Caco-2 (cell line): ENCODE measurements around the gene ZBED2. TPM values are rescaled to one million over a fixed set of nuclear protein-coding genes. Genes with fewer than 3 reads are reported as not detected.

Experiments used
- BruUV-seq: library from RNA; stranded (reverse); fragments of 400-500 nt; replicated peaks from 2 replicates; lab custom pipeline; 2021; lab: Mats Ljungman, UMichigan
- CTCF ChIA-PET: fragments of 300-600 bp; sonication (Branson Sonifier 250); formaldehyde crosslinking; loops from one replicate; lab custom pipeline; 2022; ENCODE audit warnings: antibody characterized with exemption; lab: Charles Lee
- POLR2A ChIA-PET: fragments of 300-600 bp; sonication (Branson Sonifier 250); formaldehyde crosslinking; loops from one replicate; lab custom pipeline; 2022; ENCODE audit warnings: antibody characterized with exemption; lab: Charles Lee
- DNase-seq, 2 experiments: peaks; one replicate each; pipeline versions ENCODE4 v3.0.0 to v3.0.0-alpha.2; 2020 to 2022
- H3K27me3 ChIP-seq: replicated peaks from 2 replicates; pipeline ENCODE4 v1.6.0; 2011; ENCODE audit warnings: low read length; ENCODE audit not compliant: control insufficient read depth, insufficient read depth
- H3K36me3 ChIP-seq: 2 replicates; pipeline ENCODE4 v1.5.1; 2011; ENCODE audit warnings: low read length; ENCODE audit not compliant: control insufficient read depth, insufficient read depth
- H3K4me1 ChIP-seq: fragments of 250-450 bp; sonication (Bioruptor Pico); 2 replicates; pipeline ENCODE4 v1.5.1; 2020; ENCODE audit warnings: mild to moderate bottlenecking
- H3K4me3 ChIP-seq: 2 replicates; pipeline ENCODE4 v1.5.1; 2011; ENCODE audit warnings: low read depth, mild to moderate bottlenecking, control low read depth, low read length
- H3K9me3 ChIP-seq: fragments of 250-450 bp; sonication (Bioruptor Pico); 2 replicates; pipeline ENCODE4 v1.5.1; 2020; ENCODE audit warnings: mild to moderate bottlenecking, moderate library complexity
- H3K27ac Mint-ChIP-seq: one replicate; pipeline ENCODE4 v1.8.0; 2022; ENCODE audit warnings: mixed read lengths; ENCODE audit not compliant: unreplicated experiment
- H3K27me3 Mint-ChIP-seq: one replicate; pipeline ENCODE4 v1.8.0; 2022; ENCODE audit warnings: mixed read lengths; ENCODE audit not compliant: insufficient read depth, unreplicated experiment
- H3K36me3 Mint-ChIP-seq: one replicate; pipeline ENCODE4 v1.8.0; 2022; ENCODE audit warnings: mild to moderate bottlenecking, mixed read lengths; ENCODE audit not compliant: insufficient read depth, unreplicated experiment
- H3K4me1 Mint-ChIP-seq: one replicate; pipeline ENCODE4 v1.8.0; 2022; ENCODE audit warnings: low read depth, mixed read lengths; ENCODE audit not compliant: unreplicated experiment
- H3K4me3 Mint-ChIP-seq: one replicate; pipeline ENCODE4 v1.8.0; 2022; ENCODE audit warnings: mild to moderate bottlenecking, moderate library complexity, mixed read lengths; ENCODE audit not compliant: unreplicated experiment
- H3K9me3 Mint-ChIP-seq: one replicate; pipeline ENCODE4 v1.8.0; 2022; ENCODE audit warnings: mixed read lengths; ENCODE audit not compliant: unreplicated experiment
- intact Hi-C: fragments of 100-400 bp; cut with micrococcal nuclease; formaldehyde crosslinking; loops from one replicate; pipeline ENCODE4 v1.10.0; 2022; ENCODE audit not compliant: unreplicated experiment
- total RNA-seq: library from RNA; stranded (reverse); gene quantifications from 2 replicates; pipeline ENCODE4 v1.2.3, GENCODE V29; 2022
- TF ChIP-seq, protein P1 (sequence below), 2 experiments: fragments of 200-600 bp in 1 of 2; IDR thresholded peaks; 1 replicate in 1 of 2; 2 replicates in 1 of 2; pipeline versions ENCODE4 v1.5.1 to v1.8.0; 2011 to 2022; ENCODE audit warnings: antibody characterized with exemption in 1 of 2, control low read depth in 1 of 2, inconsistent platforms in 1 of 2, low read depth in 1 of 2, low read length in 1 of 2, mild to moderate bottlenecking in 1 of 2, moderate library complexity in 1 of 2; ENCODE audit not compliant: insufficient read depth in 1 of 2, severe bottlenecking in 1 of 2, unreplicated experiment in 1 of 2

The ZBED2 gene
- total RNA-seq, 1 experiment from 2014 or later, result 0.20 TPM

DNA sequence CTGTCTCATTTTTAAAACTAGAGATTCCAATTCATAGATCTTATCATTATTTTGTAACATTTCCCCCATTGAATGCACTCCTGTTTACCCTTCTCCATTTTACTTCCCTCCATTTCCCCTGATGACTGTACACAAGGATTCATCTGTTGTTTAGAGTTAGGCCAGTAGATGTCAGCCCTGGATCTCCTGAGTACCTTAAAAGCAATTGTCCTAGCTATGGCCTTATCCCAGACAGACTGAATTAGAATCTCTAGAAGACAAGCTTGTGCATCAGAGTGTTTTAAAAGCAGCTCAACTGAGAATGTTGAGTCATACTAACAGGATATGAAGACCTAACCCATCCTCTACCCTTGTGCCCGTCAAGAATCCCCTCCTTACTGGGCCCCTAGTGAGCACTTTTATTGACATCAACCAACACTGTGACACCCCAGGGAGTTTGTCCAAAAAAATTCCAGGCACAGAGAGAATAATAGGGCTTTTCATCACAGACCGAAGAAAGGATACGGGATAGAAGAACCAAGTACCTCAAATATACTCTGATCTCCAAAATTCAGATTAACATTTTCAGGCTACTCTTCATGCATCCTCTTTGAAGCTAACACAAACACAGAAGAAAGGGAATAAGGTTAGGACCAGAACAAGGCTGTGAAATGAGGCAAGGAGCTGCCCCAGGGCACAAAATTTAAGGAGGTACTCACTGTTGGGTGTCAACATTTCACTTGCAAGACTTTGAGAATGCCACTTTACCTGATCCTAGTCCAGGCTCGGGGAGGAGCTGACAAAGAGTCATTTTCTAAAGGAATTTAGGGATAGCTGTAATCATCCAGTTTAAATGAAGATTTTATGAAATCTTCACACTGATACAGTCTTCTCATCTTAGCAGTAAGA, 17.1 kb downstream of the ZBED2 start:
- Histone ChIP-seq H3K36me3 (no peaks in the 10 kb centered on the region), H3K9me3 (no peaks in the 10 kb centered on the region; the same call in 1 of the 2 replicates), H3K4me3 (no peak overlapping the region), H3K4me1 (peaks cover 20% of the 10 kb centered on the region), H3K27me3 (no peaks in the 10 kb centered on the region)
- H3K36me3 Mint-ChIP-seq, result no peaks in the 10 kb centered on the region
- no peaks in the 10 kb centered on the region for H3K27me3 Mint-ChIP-seq
- no TSS peak for BruUV-seq
- TF ChIP-seq, protein P1, sequence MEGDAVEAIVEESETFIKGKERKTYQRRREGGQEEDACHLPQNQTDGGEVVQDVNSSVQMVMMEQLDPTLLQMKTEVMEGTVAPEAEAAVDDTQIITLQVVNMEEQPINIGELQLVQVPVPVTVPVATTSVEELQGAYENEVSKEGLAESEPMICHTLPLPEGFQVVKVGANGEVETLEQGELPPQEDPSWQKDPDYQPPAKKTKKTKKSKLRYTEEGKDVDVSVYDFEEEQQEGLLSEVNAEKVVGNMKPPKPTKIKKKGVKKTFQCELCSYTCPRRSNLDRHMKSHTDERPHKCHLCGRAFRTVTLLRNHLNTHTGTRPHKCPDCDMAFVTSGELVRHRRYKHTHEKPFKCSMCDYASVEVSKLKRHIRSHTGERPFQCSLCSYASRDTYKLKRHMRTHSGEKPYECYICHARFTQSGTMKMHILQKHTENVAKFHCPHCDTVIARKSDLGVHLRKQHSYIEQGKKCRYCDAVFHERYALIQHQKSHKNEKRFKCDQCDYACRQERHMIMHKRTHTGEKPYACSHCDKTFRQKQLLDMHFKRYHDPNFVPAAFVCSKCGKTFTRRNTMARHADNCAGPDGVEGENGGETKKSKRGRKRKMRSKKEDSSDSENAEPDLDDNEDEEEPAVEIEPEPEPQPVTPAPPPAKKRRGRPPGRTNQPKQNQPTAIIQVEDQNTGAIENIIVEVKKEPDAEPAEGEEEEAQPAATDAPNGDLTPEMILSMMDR (IDR thresholded peaks at IDR 0.05; ENCODE audit: insufficient read depth in 1 of 2, low read depth in 1 of 2, low read length in 1 of 2, severe bottlenecking in 1 of 2, unreplicated experiment in 1 of 2), result peak in 1 of 2 experiments; percentile 63
- peaks cover 30% of the 10 kb centered on the region for H3K4me1 Mint-ChIP-seq
- POLR2A ChIA-PET, result interaction anchor here (1.0 kb wide), 1 partner anchor 113 kb away, joined by 3 read pairs; no protein-coding TSS in a partner anchor
- H3K27ac Mint-ChIP-seq, result no peak overlapping the region
- H3K9me3 Mint-ChIP-seq, result no peaks in the 10 kb centered on the region
- CTCF ChIA-PET, result interaction anchor here (0.7 to 1.8 kb wide), 11 partner anchors 15 to 401 kb away, joined by 3 to 20 read pairs (median 3); partner anchors contain the start of gene ABHD10
- DNase-seq, result peak in 1 of 2 experiments; percentile 48
- intact Hi-C loops, result loop anchor here (1.0 to 5.0 kb wide), 5 partner anchors 43 to 389 kb away; no protein-coding TSS in a partner anchor
- no peak overlapping the region for H3K4me3 Mint-ChIP-seq

DNA sequence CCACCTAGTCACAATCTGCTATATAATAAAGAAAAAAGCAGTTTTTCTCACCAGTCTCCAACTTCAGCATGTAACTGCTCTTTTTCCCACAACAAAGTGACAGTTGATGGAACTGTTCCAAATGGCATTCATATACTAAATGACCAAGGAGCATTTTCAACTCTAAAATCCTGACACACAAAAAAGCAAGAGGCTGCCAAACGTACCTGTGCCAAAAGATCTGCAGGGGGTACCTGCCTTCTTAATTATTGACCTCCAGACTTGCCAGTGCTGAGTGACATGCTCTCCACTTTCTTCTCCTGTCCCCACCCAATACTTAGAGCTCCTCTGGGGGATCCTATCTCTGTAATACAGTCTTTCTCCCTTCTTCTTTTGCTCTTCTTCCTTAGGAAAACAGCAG, 18.0 kb downstream of the ZBED2 start:
- Mint-ChIP-seq H3K4me1 (peaks cover 23% of the 10 kb centered on the region), H3K36me3 (no peaks in the 10 kb centered on the region), H3K9me3 (no peaks in the 10 kb centered on the region), H3K27ac (no peak overlapping the region), H3K4me3 (no peak overlapping the region), H3K27me3 (no peaks in the 10 kb centered on the region)
- intact Hi-C loops, result loop anchor here (1.0 to 5.0 kb wide), 4 partner anchors 44 to 390 kb away; no protein-coding TSS in a partner anchor
- ChIA-PET POLR2A (no interaction called here), CTCF (interaction anchor here (1.0 to 1.8 kb wide), 6 partner anchors 16 to 402 kb away, joined by 3 to 20 read pairs (median 3); partner anchors contain the start of gene ABHD10)
- DNase-seq, result no peak
- Histone ChIP-seq H3K9me3 (no peaks in the 10 kb centered on the region), H3K36me3 (no peaks in the 10 kb centered on the region), H3K4me3 (no peak overlapping the region), H3K4me1 (peaks cover 12% of the 10 kb centered on the region), H3K27me3 (no peaks in the 10 kb centered on the region)
- no TSS peak for BruUV-seq
- TF ChIP-seq, protein P1 (IDR thresholded peaks at IDR 0.05; ENCODE audit: insufficient read depth in 1 of 2, low read depth in 1 of 2, low read length in 1 of 2, severe bottlenecking in 1 of 2, unreplicated experiment in 1 of 2), result no peak

GRCh38 chr3:111571907-111572460, 23.2 kb downstream of the ZBED2 start:
- CTCF ChIA-PET, result no interaction called here
- Mint-ChIP-seq H3K27ac (no peak overlapping the region), H3K9me3 (no peaks in the 10 kb centered on the region), H3K27me3 (no peaks in the 10 kb centered on the region), H3K4me1 (no peaks in the 10 kb centered on the region), H3K36me3 (no peaks in the 10 kb centered on the region), H3K4me3 (no peak overlapping the region)
- Histone ChIP-seq H3K4me1 (no peaks in the 10 kb centered on the region), H3K36me3 (no peaks in the 10 kb centered on the region), H3K27me3 (no peaks in the 10 kb centered on the region), H3K9me3 (no peaks in the 10 kb centered on the region), H3K4me3 (no peak overlapping the region)
- TF ChIP-seq, protein P1 (IDR thresholded peaks at IDR 0.05; ENCODE audit: insufficient read depth in 1 of 2, low read depth in 1 of 2, low read length in 1 of 2, severe bottlenecking in 1 of 2, unreplicated experiment in 1 of 2), result no peak
- no TSS peak for BruUV-seq
- intact Hi-C loops, result no loop called here
- POLR2A ChIA-PET, result no interaction called here
- no peak for DNase-seq
